Astrocyte of the cerebellum (primary cell): Measurements from ENCODE around the gene VTA1.
"Not testable (repeated sequence)": the region's sequence is repeated elsewhere in the genome, so short reads cannot be mapped to it uniquely, and the experiment has no call there.

ENCODE experiments used
- DNase-seq: peaks from one replicate; pipeline ENCODE4 v3.0.0-alpha.2; 2011; ENCODE audit warnings: low read depth
- H3K4me3 ChIP-seq: 2 replicates; pipeline ENCODE4 v1.5.1; 2011; ENCODE audit warnings: mild to moderate bottlenecking, low read depth, low read length, moderate library complexity
- CTCF ChIP-seq: IDR thresholded peaks from 2 replicates; pipeline ENCODE4 v1.5.1; 2012; ENCODE audit warnings: low read length, low read depth, moderate library complexity, mild to moderate bottlenecking; ENCODE audit errors: missing control alignments
- in situ Hi-C: cut with HindIII; loops from 2 replicates; pipeline ENCODE4 v1.10.0; 2017; ENCODE audit warnings: low sequenced_read_pairs

The VTA1 gene

GRCh38 chr6:142183351-142183750 is 36.3 kb downstream of the VTA1 start:
- in situ Hi-C loops: no loop called here
- no peak overlapping the region for H3K4me3 ChIP-seq
- no peak for DNase-seq
- no peak for TF ChIP-seq CTCF

- no peak for TF ChIP-seq CTCF
- in situ Hi-C loops: no loop called here
- no peak for DNase-seq
- H3K4me3 ChIP-seq: no peak overlapping the region
Measured at GRCh38 chr6:142184307-142184706, 37.2 kb downstream of the VTA1 start.

GRCh38 chr6:142185641-142186040 is 38.6 kb downstream of the VTA1 start:
- in situ Hi-C loops: no loop called here
- TF ChIP-seq CTCF: no peak
- no peak overlapping the region for H3K4me3 ChIP-seq

GRCh38 chr6:142187209-142187608 is 40.1 kb downstream of the VTA1 start:
- no peak overlapping the region for H3K4me3 ChIP-seq
- in situ Hi-C loops: no loop called here
- DNase-seq: peak; percentile 15
- TF ChIP-seq CTCF: no peak

More at GRCh38 chr6:142185641-142186040, 38.6 kb downstream of the VTA1 start:
- no peak for DNase-seq

GRCh38 chr6:142188341-142188740 is 41.3 kb downstream of the VTA1 start:
- H3K4me3 ChIP-seq, in situ Hi-C loops, DNase-seq: not testable (repeated sequence)
- peak; percentile 32 for TF ChIP-seq CTCF

- TF ChIP-seq CTCF: no peak
- in situ Hi-C loops: no loop called here
- no peak overlapping the region for H3K4me3 ChIP-seq
- DNase-seq: no peak
Measured at GRCh38 chr6:142189057-142189456, 42.0 kb downstream of the VTA1 start.

GRCh38 chr6:142192343-142192742 is 45.3 kb downstream of the VTA1 start:
- no peak for TF ChIP-seq CTCF
- no peak overlapping the region for H3K4me3 ChIP-seq
- in situ Hi-C loops: no loop called here
- DNase-seq: no peak
